BJ (cell line): ENCODE measurements around the gene PRRT1. TPM values are rescaled to one million over a fixed set of nuclear protein-coding genes. Genes with fewer than 3 reads are reported as not detected.
A peak's percentile ranks its signal among the peaks of the same experiment; 100 is the strongest.

Source experiments
- CTCF ChIA-PET: fragments of 350-600 bp; formaldehyde crosslinking; extraction: SDS; loops from one replicate; lab custom pipeline; 2021; ENCODE audit warnings: antibody characterized with exemption, inconsistent platforms; lab: Yijun Ruan, JAX
- POLR2A ChIA-PET: fragments of 300-600 bp; sonication (Branson Sonifier 250); formaldehyde crosslinking; extraction: SDS; loops from one replicate; lab custom pipeline; 2021; ENCODE audit warnings: antibody characterized with exemption; lab: Charles Lee
- DNase-seq: peaks from one replicate; pipeline ENCODE4 v3.0.0-alpha.2; 2011; ENCODE audit warnings: low read depth
- H3K27me3 ChIP-seq: 2 replicates; pipeline ENCODE4 v1.6.0; 2011; ENCODE audit warnings: low read length; ENCODE audit not compliant: control insufficient read depth, insufficient read depth
- H3K36me3 ChIP-seq: 2 replicates; pipeline ENCODE4 v1.5.1; 2011; ENCODE audit warnings: low read length; ENCODE audit not compliant: control insufficient read depth, insufficient read depth
- H3K4me3 ChIP-seq: 2 replicates; pipeline ENCODE4 v1.5.1; 2011; ENCODE audit warnings: low read depth, mild to moderate bottlenecking, control low read depth, low read length
- CTCF ChIP-seq: IDR thresholded peaks from 2 replicates; pipeline ENCODE4 v1.5.1; 2011; ENCODE audit warnings: low read depth, mild to moderate bottlenecking, control low read depth, inconsistent platforms, low read length, moderate library complexity; ENCODE audit not compliant: insufficient read depth
- polyA plus RNA-seq: library from polyadenylated mRNA; depleted of rRNA; stranded (reverse); fragments of >200 nt; gene quantifications from 2 replicates; pipeline ENCODE4 v1.2.3, GENCODE V29; 2011

The PRRT1 gene
- polyA plus RNA-seq, 1 experiment = 0.78 TPM

- DNase-seq = no peak
- Histone ChIP-seq H3K36me3 (no peaks in the 10 kb centered on the region), H3K27me3 (peaks cover 1% of the 10 kb centered on the region), H3K4me3 (peak overlapping the region; percentile 81)
- no peak for TF ChIP-seq CTCF
- ChIA-PET POLR2A (no interaction called here), CTCF (interaction anchor here (0.6 to 1.5 kb wide), 5 partner anchors 10 to 406 kb away, joined by 3 to 5 read pairs (median 4); no protein-coding TSS in a partner anchor)
These were observed 45.2 kb upstream of the PRRT1 start for GRCh38 chr6:32196682-32197616.

GRCh38 chr6:32195902-32196681 is 44.4 kb upstream of the PRRT1 start:
- CTCF ChIA-PET = interaction anchor here (0.6 to 2.2 kb wide), 14 partner anchors 11 to 405 kb away, joined by 3 to 10 read pairs (median 5); partner anchors contain the start of genes AGPAT1 and EGFL8
- H3K27me3 ChIP-seq = peaks cover 1% of the 10 kb centered on the region; the same call in 1 of the 2 replicates

GRCh38 chr6:32195652-32195901 is 43.8 kb upstream of the PRRT1 start:
- H3K4me3 ChIP-seq = peak overlapping the region; percentile 81
- DNase-seq = peak; percentile 99
- CTCF ChIA-PET = interaction anchor here (0.9 to 2.2 kb wide), 11 partner anchors 16 to 149 kb away, joined by 3 to 10 read pairs (median 5); partner anchors contain the start of genes AGPAT1 and EGFL8
- POLR2A ChIA-PET = interaction anchor here (0.8 to 1.5 kb wide), 3 partner anchors 18 to 776 kb away, joined by 3 to 5 read pairs (median 3); no protein-coding TSS in a partner anchor
- H3K27me3 ChIP-seq = no peaks in the 10 kb centered on the region
- TF ChIP-seq CTCF = peak; percentile 62
- H3K36me3 ChIP-seq = no peaks in the 10 kb centered on the region

More at GRCh38 chr6:32195902-32196681, 44.4 kb upstream of the PRRT1 start:
- H3K4me3 ChIP-seq = peak overlapping the region; percentile 81
- H3K36me3 ChIP-seq = no peaks in the 10 kb centered on the region
- no peak for DNase-seq
- POLR2A ChIA-PET = interaction anchor here (0.6 to 1.5 kb wide), 4 partner anchors 19 to 776 kb away, joined by 3 to 5 read pairs (median 3); no protein-coding TSS in a partner anchor
- no peak for TF ChIP-seq CTCF

GRCh38 chr6:32194825-32195651 is 43.3 kb upstream of the PRRT1 start:
- POLR2A ChIA-PET = interaction anchor here (0.8 to 1.5 kb wide), 3 partner anchors 18 to 777 kb away, joined by 3 to 5 read pairs (median 3); no protein-coding TSS in a partner anchor
- TF ChIP-seq CTCF = peak; percentile 61
- DNase-seq = no peak
- Histone ChIP-seq H3K27me3 (no peaks in the 10 kb centered on the region), H3K4me3 (peak overlapping the region; percentile 35), H3K36me3 (no peaks in the 10 kb centered on the region)
- CTCF ChIA-PET = interaction anchor here (0.9 to 2.2 kb wide), 11 partner anchors 16 to 148 kb away, joined by 3 to 10 read pairs (median 5); partner anchors contain the start of genes AGPAT1 and EGFL8
